Endothelial cell of umbilical vein (primary cell): ENCODE results near the gene THTPA.

ENCODE experiments used
- CTCF ChIP-seq, 2 donors: IDR thresholded peaks; 1 replicate in 1 of 2; 2 replicates in 1 of 2; pipeline ENCODE4 v1.5.1; 2011; ENCODE audit warnings: low read length in 2 of 2, mild to moderate bottlenecking in 2 of 2, moderate library complexity in 2 of 2, control low read depth in 1 of 2, inconsistent platforms in 1 of 2, low read depth in 1 of 2; ENCODE audit not compliant: insufficient read depth in 1 of 2; ENCODE audit errors: extremely low read depth in 1 of 2
- EZH2 ChIP-seq: IDR thresholded peaks from 2 replicates; pipeline ENCODE4 v1.6.1; 2012; ENCODE audit warnings: borderline replicate concordance, low read depth, mild to moderate bottlenecking, moderate library complexity, low read length, inconsistent platforms; ENCODE audit not compliant: severe bottlenecking
- FOS ChIP-seq: IDR thresholded peaks from 2 replicates; pipeline ENCODE4 v1.6.1; 2011; ENCODE audit warnings: mild to moderate bottlenecking, low read length, moderate library complexity, borderline replicate concordance; ENCODE audit not compliant: insufficient read depth
- GATA2 ChIP-seq: IDR thresholded peaks from 2 replicates; pipeline ENCODE4 v1.7.0; 2011; ENCODE audit warnings: low read depth, mild to moderate bottlenecking, moderate library complexity, mixed read lengths, low read length; ENCODE audit not compliant: insufficient read length, insufficient read depth
- JUN ChIP-seq: IDR thresholded peaks from 2 replicates; pipeline ENCODE4 v1.6.1; 2011; ENCODE audit warnings: borderline replicate concordance, low read depth; ENCODE audit not compliant: insufficient read length, insufficient read depth
- POLR2A ChIP-seq: IDR thresholded peaks from 2 replicates; pipeline ENCODE4 v1.6.1; 2012; ENCODE audit warnings: low read depth, mild to moderate bottlenecking, control low read depth, low read length
- POLR2AphosphoS5 ChIP-seq: IDR thresholded peaks from 2 replicates; pipeline ENCODE4 v1.6.1; 2012; ENCODE audit warnings: low read depth, mild to moderate bottlenecking, control low read depth, low read length, moderate library complexity; ENCODE audit not compliant: insufficient read depth
- TF ChIP-seq, protein P1 (sequence below): IDR thresholded peaks from 2 replicates; pipeline ENCODE4 v1.6.1; 2011; ENCODE audit not compliant: insufficient read depth, insufficient read length

DNA sequence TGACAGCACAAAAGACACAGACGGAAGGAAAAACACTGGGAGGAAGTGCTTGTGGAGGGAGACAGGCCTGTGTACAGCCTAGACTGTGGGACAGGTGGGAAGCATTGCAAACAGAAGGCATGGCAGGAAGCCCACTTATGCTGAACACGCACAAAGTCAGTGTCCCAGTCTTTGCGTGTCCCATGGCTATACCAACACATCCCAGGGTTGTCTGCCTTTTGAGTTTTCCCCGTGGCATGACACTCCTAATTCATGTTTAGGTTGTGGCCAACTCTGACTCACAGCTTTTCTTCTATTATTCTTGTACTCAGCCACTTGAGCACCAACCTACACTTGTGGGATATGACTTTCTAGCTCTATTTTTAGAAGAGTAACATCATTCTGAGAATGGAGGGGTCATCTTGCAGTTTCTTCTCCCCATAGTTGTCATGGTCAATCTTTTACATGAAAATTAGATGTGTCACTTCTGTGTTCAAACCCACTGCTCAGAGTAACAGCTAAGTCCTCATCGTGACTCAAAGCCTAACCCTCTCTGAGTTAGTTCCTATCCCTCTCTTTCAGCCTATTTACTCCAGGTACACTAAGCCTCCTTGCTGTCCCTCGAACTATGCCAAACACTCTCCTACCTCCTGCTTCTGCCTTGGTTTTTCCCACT is 50.0 kb downstream of the THTPA start:
- no peak for TF ChIP-seq POLR2A
- TF ChIP-seq CTCF (IDR thresholded peaks at IDR 0.05; ENCODE audit: extremely low read depth in 1 of 2, insufficient read depth in 1 of 2, low read depth in 1 of 2, low read length in 2 of 2) = no peak
- TF ChIP-seq EZH2 = no peak
- TF ChIP-seq GATA2 = no peak
- no peak for TF ChIP-seq POLR2AphosphoS5
- TF ChIP-seq JUN = no peak
- TF ChIP-seq FOS = no peak
- TF ChIP-seq, protein P1, sequence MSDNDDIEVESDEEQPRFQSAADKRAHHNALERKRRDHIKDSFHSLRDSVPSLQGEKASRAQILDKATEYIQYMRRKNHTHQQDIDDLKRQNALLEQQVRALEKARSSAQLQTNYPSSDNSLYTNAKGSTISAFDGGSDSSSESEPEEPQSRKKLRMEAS = no peak
